GM12801 (cell line): ENCODE data around the gene MYADML2.

Experiments used
- CTCF ChIP-seq: IDR thresholded peaks from one replicate; pipeline ENCODE4 v1.5.1; 2011; ENCODE audit warnings: control low read depth; ENCODE audit not compliant: insufficient read length; ENCODE audit errors: extremely low read depth

Gene MYADML2

DNA sequence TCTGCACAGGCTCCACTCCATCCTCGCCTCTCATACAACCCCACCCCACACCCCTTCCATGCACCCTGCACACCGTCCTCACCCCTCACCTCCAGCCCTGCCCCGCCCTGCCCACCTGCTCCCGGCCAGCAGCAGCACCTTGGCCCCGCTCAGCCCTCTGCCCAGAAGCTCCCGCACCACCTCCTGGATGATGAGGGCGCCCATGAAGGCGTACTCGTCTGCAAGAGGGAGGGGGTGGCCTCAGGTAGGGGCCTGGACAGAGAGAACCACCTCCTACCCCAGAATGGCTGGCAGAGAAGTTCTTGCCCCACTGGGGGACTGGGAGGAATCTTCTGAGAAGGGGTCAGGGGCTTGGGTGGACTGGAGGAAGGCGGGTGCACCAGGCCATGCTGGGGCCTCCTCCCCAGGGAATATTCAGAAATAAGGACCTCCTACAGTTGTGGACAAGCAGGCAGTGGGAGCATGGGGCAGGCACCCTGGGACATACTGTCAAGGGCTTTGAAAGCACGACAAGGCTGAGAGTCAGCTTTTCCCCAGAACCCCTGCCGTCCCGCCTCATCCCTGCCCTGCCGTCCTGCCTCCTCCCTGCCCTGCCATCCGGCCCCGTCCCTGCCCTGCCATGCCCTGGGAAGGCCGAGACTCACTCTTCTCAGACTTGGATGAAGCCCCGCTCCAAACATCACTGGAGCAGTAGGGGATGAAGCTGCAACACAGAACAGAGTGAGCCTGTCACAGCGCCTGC, 10.8 kb upstream of the MYADML2 start:
- no peak for TF ChIP-seq CTCF

DNA sequence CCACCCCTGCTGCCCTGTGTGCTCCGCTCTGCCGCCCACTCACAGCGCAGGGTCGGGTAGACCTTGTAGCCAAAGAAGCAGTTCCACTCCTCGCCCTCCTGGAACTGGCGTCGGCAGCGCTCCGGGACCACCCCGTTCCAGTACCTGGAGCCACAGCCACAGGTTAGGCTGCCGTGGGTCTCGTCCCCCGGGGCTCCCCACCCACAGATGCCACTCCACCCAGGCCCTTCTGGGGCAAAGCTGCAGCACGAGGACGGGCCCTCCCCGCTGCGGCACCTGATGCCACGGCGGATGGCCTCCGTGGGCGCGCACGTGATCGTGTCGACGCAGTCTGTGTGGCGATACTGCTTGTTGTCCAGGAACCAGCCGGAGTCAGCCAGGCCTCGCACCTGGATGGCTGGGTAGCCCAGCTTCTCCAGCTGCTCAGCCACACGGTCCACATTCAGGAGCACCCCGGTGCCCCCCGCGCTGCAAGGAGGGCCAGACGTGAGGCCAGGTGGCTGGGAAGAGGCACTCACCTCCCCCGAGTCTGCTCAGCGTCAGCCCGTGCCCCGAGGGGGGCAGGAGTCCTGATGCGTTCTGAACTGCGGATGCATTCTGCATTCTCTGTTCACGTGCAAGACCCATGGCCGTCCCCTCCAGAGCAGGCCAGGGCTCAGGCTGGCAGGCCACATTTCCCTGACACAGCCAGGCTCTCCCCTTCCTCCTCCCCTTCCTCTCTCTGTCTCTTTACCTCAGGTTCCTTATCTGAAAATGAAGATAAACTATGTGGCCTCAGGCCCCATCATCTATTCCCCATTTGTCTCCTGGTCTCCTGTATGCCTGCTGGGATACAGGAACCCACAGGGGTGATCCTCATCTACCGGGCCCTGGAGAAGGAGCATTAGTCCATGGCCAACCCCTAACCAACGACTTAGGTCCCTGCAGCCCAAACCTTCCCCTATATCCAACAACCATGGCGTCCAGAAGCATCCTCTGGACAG, 9.9 kb upstream of the MYADML2 start:
- TF ChIP-seq CTCF, result no peak

DNA sequence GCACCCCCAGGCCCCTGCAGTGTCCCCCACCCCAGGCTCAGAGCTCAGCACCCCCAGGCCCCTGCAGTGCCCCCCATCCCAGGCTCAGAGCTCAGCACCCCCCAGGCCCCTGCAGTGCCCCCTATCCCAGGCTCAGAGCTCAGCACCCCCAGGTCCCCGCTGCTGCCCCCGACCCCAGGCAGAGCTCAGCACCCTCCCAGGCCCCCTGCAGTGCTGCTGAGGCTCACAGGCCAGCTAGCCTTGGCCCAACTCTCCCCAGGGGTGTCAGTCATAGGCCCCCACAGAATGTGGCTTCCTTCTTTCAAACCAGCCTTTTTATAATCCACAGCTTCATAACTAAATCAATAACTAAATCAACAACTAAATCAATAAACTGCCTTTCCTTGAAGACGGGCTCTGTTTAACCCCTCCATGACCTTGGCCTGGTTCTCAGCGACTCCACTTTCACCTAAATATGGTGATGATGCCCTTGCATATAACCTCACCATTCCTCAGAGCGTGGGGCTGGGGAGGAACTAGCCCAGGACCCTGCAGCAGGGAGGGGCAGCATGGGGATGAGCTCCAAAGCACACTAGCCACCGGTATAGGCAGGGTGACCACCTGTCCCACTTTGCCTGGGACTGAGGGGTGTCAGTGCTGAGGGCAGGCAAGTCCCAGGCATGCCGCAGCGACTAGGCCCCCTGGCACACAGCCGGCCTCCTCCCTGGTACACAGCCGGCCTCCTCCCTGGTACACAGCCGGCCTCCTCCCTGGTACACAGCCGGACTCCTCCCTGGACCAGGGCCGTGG, 8.9 kb upstream of the MYADML2 start:
- no peak for TF ChIP-seq CTCF

DNA sequence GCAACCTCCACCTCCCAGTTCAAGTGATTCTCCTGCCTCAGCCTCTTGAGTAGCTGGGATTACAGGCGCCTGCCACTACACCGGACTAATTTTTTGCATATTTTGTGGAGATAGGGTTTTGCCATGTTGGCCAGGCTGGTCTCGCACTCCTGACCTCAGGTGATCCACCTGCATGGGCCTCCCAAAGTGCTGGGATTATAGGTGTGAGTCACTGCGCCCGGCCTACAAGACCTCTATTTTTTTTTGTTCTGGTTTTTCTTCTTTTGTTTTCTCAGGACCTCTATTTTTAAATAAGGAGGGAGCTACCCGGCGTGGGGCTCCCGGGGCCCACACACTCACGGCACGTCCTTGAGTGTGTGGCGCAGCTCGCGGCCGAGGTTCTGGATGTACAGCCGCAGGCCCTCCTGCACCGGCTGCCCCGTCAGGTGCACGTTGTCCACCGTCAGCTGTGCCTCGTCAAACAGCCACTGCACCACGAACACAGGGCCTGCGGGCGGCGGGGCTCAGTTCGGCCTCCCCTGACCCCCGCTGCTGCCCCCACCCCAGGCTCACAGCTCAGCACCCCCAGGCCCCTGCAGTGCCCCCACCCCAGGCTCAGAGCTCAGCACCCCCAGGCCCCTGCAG, 8.1 kb upstream of the MYADML2 start:
- TF ChIP-seq CTCF, result no peak

- TF ChIP-seq CTCF, result no peak
These were observed 7.4 kb upstream of the MYADML2 start for GRCh38 chr17:81954131-81955057.

DNA sequence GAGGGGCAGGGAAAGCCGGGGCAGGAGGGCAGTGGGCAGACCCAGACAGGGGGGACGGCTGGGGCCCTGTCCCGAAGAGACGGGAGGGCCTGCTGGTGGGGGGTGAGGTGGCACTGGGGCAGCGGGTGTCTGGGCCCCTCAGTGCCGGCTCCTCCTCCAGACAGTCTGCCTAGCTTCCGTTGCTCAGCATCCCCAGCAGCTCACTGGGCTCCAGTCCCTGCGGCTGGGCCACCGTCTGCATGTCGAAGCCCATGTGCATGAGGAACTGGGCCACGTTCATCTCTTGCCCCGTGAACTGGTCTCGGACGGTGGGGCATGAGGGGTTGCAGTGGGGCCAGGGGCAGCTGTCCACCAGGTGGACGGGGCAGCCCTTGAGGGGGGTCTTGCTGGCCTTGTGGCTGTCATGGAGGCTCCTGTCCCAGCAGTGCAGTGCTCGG, 5.8 kb upstream of the MYADML2 start:
- TF ChIP-seq CTCF, result no peak
